IMR-90 (cell line): Measurements from ENCODE around the gene IWS1. TPM values are rescaled to one million over a fixed set of nuclear protein-coding genes. Genes with fewer than 3 reads are reported as not detected.

Experiments
- ATAC-seq: fragments of 200-7000 bp; cut with Tn5 transposase; 2 replicates; pipeline ENCODE4 v1.9.1; 2020; ENCODE audit warnings: low read depth, mild to moderate bottlenecking, moderate library complexity
- BruUV-seq: library from RNA; stranded (reverse); fragments of 400-500 nt; replicated peaks from 2 replicates; lab custom pipeline; 2021; lab: Mats Ljungman, UMichigan
- CTCF ChIA-PET: fragments of 300-600 bp; formaldehyde crosslinking; extraction: SDS; loops from one replicate; lab custom pipeline; 2021; ENCODE audit warnings: antibody characterized with exemption; lab: Yijun Ruan, JAX
- POLR2A ChIA-PET: fragments of 300-600 bp; sonication (Branson Sonifier 250); formaldehyde crosslinking; loops from one replicate; lab custom pipeline; 2022; ENCODE audit warnings: antibody characterized with exemption; ENCODE audit not compliant: unreplicated experiment; lab: Charles Lee
- DNase-seq: peaks from one replicate; pipeline ENCODE4 v3.0.0; 2013
- H2AFZ ChIP-seq: replicated peaks from 2 replicates; pipeline ENCODE3; 2013; ENCODE audit warnings: low read length, mild to moderate bottlenecking; ENCODE audit not compliant: poor library complexity
- H2AK5ac ChIP-seq: 2 replicates; pipeline ENCODE4 v1.6.1; 2013; ENCODE audit warnings: low read depth, low read length, inconsistent platforms
- H2AK9ac ChIP-seq: replicated peaks from 2 replicates; pipeline ENCODE3; 2013; ENCODE audit warnings: mild to moderate bottlenecking, low read depth, low read length, moderate library complexity; ENCODE audit not compliant: poor library complexity
- H2BK120ac ChIP-seq: 2 replicates; pipeline ENCODE4 v1.6.1; 2013; ENCODE audit warnings: low read depth, low read length, inconsistent platforms
- H2BK15ac ChIP-seq: 3 replicates; pipeline ENCODE4 v1.6.1; 2013; ENCODE audit warnings: low read depth, low read length, inconsistent platforms
- H2BK20ac ChIP-seq: 2 replicates; pipeline ENCODE4 v1.6.1; 2013; ENCODE audit warnings: low read depth, mild to moderate bottlenecking, inconsistent platforms, low read length, moderate library complexity
- H2BK5ac ChIP-seq: 2 replicates; pipeline ENCODE4 v1.6.1; 2013; ENCODE audit warnings: mild to moderate bottlenecking, low read depth, low read length, inconsistent platforms; ENCODE audit not compliant: poor library complexity, severe bottlenecking
- H3K14ac ChIP-seq: replicated peaks from 2 replicates; pipeline ENCODE4 v1.6.1; 2013; ENCODE audit warnings: low read depth, low read length, inconsistent platforms
- H3K18ac ChIP-seq: 2 replicates; pipeline ENCODE4 v1.6.1; 2013; ENCODE audit warnings: low read depth, low read length, control low read depth
- H3K23ac ChIP-seq: 2 replicates; pipeline ENCODE4 v1.6.1; 2013; ENCODE audit warnings: low read depth, low read length, inconsistent platforms
- H3K27ac ChIP-seq: 2 replicates; pipeline ENCODE4 v1.5.1; 2013; ENCODE audit warnings: mild to moderate bottlenecking, control low read depth, low read length; ENCODE audit not compliant: insufficient read depth
- H3K27me3 ChIP-seq: 2 replicates; pipeline ENCODE4 v1.6.1; 2013; ENCODE audit warnings: low read length; ENCODE audit not compliant: control insufficient read depth, insufficient read depth
- H3K36me3 ChIP-seq: 2 replicates; pipeline ENCODE4 v1.6.1; 2013; ENCODE audit warnings: low read length, mixed read lengths; ENCODE audit not compliant: control insufficient read depth, insufficient read depth
- H3K4ac ChIP-seq: 2 replicates; pipeline ENCODE4 v1.6.1; 2013; ENCODE audit warnings: low read depth, low read length, inconsistent platforms
- H3K4me1 ChIP-seq: 2 replicates; pipeline ENCODE4 v1.6.1; 2013; ENCODE audit warnings: low read length, mixed read lengths; ENCODE audit not compliant: control insufficient read depth, insufficient read depth
- H3K4me2 ChIP-seq: 2 replicates; pipeline ENCODE4 v1.6.1; 2013; ENCODE audit warnings: low read depth, mild to moderate bottlenecking, control low read depth, low read length, moderate library complexity
- H3K4me3 ChIP-seq: 2 replicates; pipeline ENCODE4 v1.5.1; 2013; ENCODE audit warnings: low read depth, mild to moderate bottlenecking, control low read depth, low read length, moderate library complexity; ENCODE audit not compliant: insufficient read depth
- H3K56ac ChIP-seq: 2 replicates; pipeline ENCODE4 v1.6.1; 2013; ENCODE audit warnings: low read length, inconsistent platforms; ENCODE audit not compliant: insufficient read depth; ENCODE audit errors: extremely low read depth
- H3K79me1 ChIP-seq, 2 experiments: 2 replicates each; pipeline ENCODE4 v1.6.1; 2013; ENCODE audit warnings: low read length in 2 of 2, inconsistent platforms in 1 of 2, low read depth in 1 of 2
- H3K9ac ChIP-seq: 2 replicates; pipeline ENCODE4 v1.6.1; 2013; ENCODE audit warnings: low read depth, low read length, control low read depth
- H3K9me1 ChIP-seq: 2 replicates; pipeline ENCODE4 v1.6.1; 2013; ENCODE audit warnings: low read length, inconsistent platforms; ENCODE audit not compliant: insufficient read depth
- H3K9me3 ChIP-seq: 2 replicates; pipeline ENCODE4 v1.6.1; 2013; ENCODE audit warnings: low read length; ENCODE audit not compliant: control insufficient read depth, insufficient read depth
- H4K20me1 ChIP-seq: 2 replicates; pipeline ENCODE4 v1.6.1; 2013; ENCODE audit warnings: low read length, inconsistent platforms; ENCODE audit not compliant: insufficient read depth
- H4K5ac ChIP-seq: 2 replicates; pipeline ENCODE4 v1.6.1; 2013; ENCODE audit warnings: mild to moderate bottlenecking, low read depth, low read length, control low read depth
- H4K8ac ChIP-seq, 2 experiments: 2 replicates each; pipeline ENCODE4 v1.6.1; 2013; ENCODE audit warnings: low read depth in 2 of 2, low read length in 2 of 2, control low read depth in 1 of 2, inconsistent platforms in 1 of 2
- H4K91ac ChIP-seq: 2 replicates; pipeline ENCODE4 v1.6.1; 2013; ENCODE audit warnings: low read depth, low read length, inconsistent platforms; ENCODE audit not compliant: insufficient read depth
- BHLHE40 ChIP-seq: fragments of 150-350 bp; IDR thresholded peaks from 2 replicates; pipeline ENCODE4 v1.6.1; 2016; ENCODE audit warnings: mild to moderate bottlenecking, low read depth, low read length
- CEBPB ChIP-seq: IDR thresholded peaks from 2 replicates; pipeline ENCODE4 v1.6.1; 2012; ENCODE audit warnings: low read depth, low read length, improper control_type of control experiment
- CHD1 ChIP-seq: IDR thresholded peaks from 2 replicates; pipeline ENCODE4 v1.6.1; 2012; ENCODE audit warnings: low read depth, low read length, improper control_type of control experiment
- CTCF ChIP-seq: conservative IDR thresholded peaks from 2 replicates; pipeline ENCODE4 v1.5.1; 2012; ENCODE audit warnings: mild to moderate bottlenecking, low read depth, low read length, improper control_type of control experiment
- ELK1 ChIP-seq: fragments of 150-350 bp; IDR thresholded peaks from 2 replicates; pipeline ENCODE4 v1.6.1; 2016; ENCODE audit warnings: low read depth, mild to moderate bottlenecking, low read length, moderate library complexity, borderline replicate concordance
- FOS ChIP-seq: fragments of 150-350 bp; IDR thresholded peaks from 2 replicates; pipeline ENCODE4 v1.6.1; 2016; ENCODE audit warnings: low read depth, low read length
- MAZ ChIP-seq: IDR thresholded peaks from 2 replicates; pipeline ENCODE4 v1.6.1; 2012; ENCODE audit warnings: low read depth, mild to moderate bottlenecking, low read length, improper control_type of control experiment, moderate library complexity, borderline replicate concordance
- MXI1 ChIP-seq: IDR thresholded peaks from 2 replicates; pipeline ENCODE4 v1.6.1; 2012; ENCODE audit warnings: low read depth, mild to moderate bottlenecking, low read length, moderate library complexity, borderline replicate concordance
- NFE2L2 ChIP-seq: fragments of 150-350 bp; IDR thresholded peaks from 2 replicates; pipeline ENCODE4 v1.6.1; 2016; ENCODE audit warnings: low read depth, mild to moderate bottlenecking, low read length
- POLR2A ChIP-seq: IDR thresholded peaks from 2 replicates; pipeline ENCODE4 v1.6.1; 2012; ENCODE audit warnings: mild to moderate bottlenecking, low read depth, low read length
- RAD21 ChIP-seq: IDR thresholded peaks from 2 replicates; pipeline ENCODE4 v1.6.1; 2012; ENCODE audit warnings: low read length, improper control_type of control experiment
- RCOR1 ChIP-seq: IDR thresholded peaks from 2 replicates; pipeline ENCODE4 v1.6.1; 2012; ENCODE audit warnings: mild to moderate bottlenecking, low read length, improper control_type of control experiment; ENCODE audit not compliant: insufficient replicate concordance
- RFX5 ChIP-seq: IDR thresholded peaks from 2 replicates; pipeline ENCODE4 v1.8.0; 2012; ENCODE audit warnings: low read depth, mild to moderate bottlenecking, low read length, moderate library complexity
- SMC3 ChIP-seq: fragments of 150-350 bp; IDR thresholded peaks from 2 replicates; pipeline ENCODE4 v1.6.1; 2016; ENCODE audit warnings: low read depth, mild to moderate bottlenecking, antibody characterized with exemption, low read length, moderate library complexity
- WGBS, 2 experiments: methylation state at CpG; one replicate each; pipeline versions ENCODE4 v1.1.5 to v1.1.7; 2013; ENCODE audit warnings: missing lambda C conversion rate in 2 of 2; ENCODE audit not compliant: insufficient read length in 1 of 2; ENCODE audit errors: extremely low coverage in 2 of 2; 5-methylcytosine and 5-hydroxymethylcytosine counted together
- dilution Hi-C: fragments of 300-500 bp; cut with HindIII; formaldehyde crosslinking; loops from one replicate; pipeline ENCODE4 v1.14.3; 2018; ENCODE audit warnings: low sequenced_read_pairs; ENCODE audit not compliant: unreplicated experiment
- in situ Hi-C: fragments of 300-500 bp; cut with MboI; formaldehyde crosslinking; loops from 3 replicates; pipeline ENCODE4 v1.14.3; 2019; ENCODE audit warnings: low sequenced_read_pairs, inconsistent platforms, mixed read lengths
- intact Hi-C: fragments of 100-400 bp; cut with micrococcal nuclease; formaldehyde crosslinking; loops from 2 replicates; pipeline ENCODE4 v1.10.0; 2022
- polyA plus RNA-seq, 3 experiments: library from polyadenylated mRNA; depleted of rRNA; stranded (reverse); fragments of >200 nt; gene quantifications; 2 replicates each; pipeline ENCODE4 v1.2.3, GENCODE V29; 2012; ENCODE audit warnings: low replicate concordance in 1 of 3
- total RNA-seq: library from RNA; depleted of rRNA; stranded (reverse); fragments of >200 nt; gene quantifications from 2 replicates; pipeline ENCODE4 v1.2.3, GENCODE V29; 2012
- TF ChIP-seq, protein P1 (sequence below): fragments of 150-350 bp; IDR thresholded peaks from 2 replicates; pipeline ENCODE4 v1.6.1; 2017; ENCODE audit warnings: mild to moderate bottlenecking, antibody characterized with exemption, low read length, low read depth

IWS1 gene
- total and polyA plus RNA-seq, 2 of the 4 experiments (the other 2 are of a cell fraction) = 31.5 to 52.5 TPM

DNA sequence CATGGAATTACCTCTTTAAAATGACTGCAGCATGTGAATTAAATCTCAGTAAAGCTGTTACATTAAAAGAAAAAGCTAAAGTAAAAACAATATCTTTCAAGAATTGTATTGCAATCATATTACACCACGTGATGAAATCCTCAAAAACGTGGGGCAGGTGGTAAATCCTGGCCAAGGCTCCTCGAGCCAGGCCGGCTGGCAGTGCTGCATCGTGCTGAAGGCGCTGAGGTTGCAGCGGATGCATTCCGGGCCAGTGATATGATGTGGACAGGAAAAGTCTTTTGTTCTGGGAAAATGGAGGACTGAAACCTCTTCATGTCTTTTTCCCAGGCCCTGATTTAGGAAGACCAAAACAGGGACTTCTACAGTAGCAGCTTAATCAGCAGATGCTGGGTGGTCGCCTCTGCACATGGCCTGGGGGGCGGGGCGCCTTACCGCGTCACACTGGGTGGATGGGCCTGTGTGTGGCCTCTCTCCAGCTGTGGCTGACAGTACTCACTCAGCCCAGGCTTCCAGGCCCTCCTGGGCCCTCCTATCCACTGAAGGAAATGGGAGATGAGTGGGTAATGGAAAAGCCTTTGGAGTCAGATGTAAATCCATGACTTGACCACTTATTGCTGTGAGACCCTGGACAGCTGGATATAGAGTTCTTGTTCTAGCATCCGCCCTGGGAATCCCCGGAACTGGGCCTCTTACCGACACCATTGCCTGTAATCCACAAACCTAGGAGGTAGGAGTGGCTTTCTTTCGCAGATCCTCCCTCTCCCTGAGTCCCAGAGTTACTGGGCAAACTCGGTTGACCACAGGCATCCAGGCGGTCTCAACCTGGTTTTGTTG, 62.9 kb downstream of the IWS1 start:
- Histone ChIP-seq H3K27ac (no peak overlapping the region), H2AK9ac (peak overlapping the region; percentile 71), H3K4me3 (no peak overlapping the region), H3K23ac (no peak overlapping the region), H2AK5ac (no peak overlapping the region), H4K91ac (no peak overlapping the region), H2BK15ac (no peak overlapping the region), H2AFZ (no peak overlapping the region), H3K14ac (no peak overlapping the region; the same call in 1 of the 2 replicates), H3K4me2 (no peak overlapping the region), H2BK120ac (no peak overlapping the region), H4K8ac (no peak overlapping the region), H3K4ac (no peak overlapping the region), H3K56ac (no peak overlapping the region), H4K5ac (no peak overlapping the region), H3K18ac (no peak overlapping the region), H3K36me3 (no peaks in the 10 kb centered on the region), H2BK20ac (no peak overlapping the region), H4K20me1 (no peaks in the 10 kb centered on the region), H3K9me1 (no peaks in the 10 kb centered on the region), H3K9ac (no peak overlapping the region), H2BK5ac (no peak overlapping the region), H3K27me3 (no peaks in the 10 kb centered on the region), H3K79me1 (no peaks in the 10 kb centered on the region), H3K4me1 (no peaks in the 10 kb centered on the region), H3K9me3 (no peaks in the 10 kb centered on the region)
- 60% methylated on average over 4 of the region's 19 CpGs; no CpG with 5 or more reads in 1 of the 2 experiments for WGBS, 2 experiments
- BruUV-seq = no TSS peak
- in situ Hi-C loops = no loop called here
- ATAC-seq (no peak), DNase-seq (no peak)
- intact Hi-C loops = no loop called here
- POLR2A ChIA-PET = interaction anchor here (0.6 kb wide), 1 partner anchor 170 kb away, joined by 3 read pairs; no protein-coding TSS in a partner anchor
- dilution Hi-C loops = no loop called here
- CTCF ChIA-PET = no interaction called here
- no peak for TF ChIP-seq MXI1
- no peak for TF ChIP-seq CTCF
- no peak for TF ChIP-seq CEBPB
- TF ChIP-seq, protein P1, sequence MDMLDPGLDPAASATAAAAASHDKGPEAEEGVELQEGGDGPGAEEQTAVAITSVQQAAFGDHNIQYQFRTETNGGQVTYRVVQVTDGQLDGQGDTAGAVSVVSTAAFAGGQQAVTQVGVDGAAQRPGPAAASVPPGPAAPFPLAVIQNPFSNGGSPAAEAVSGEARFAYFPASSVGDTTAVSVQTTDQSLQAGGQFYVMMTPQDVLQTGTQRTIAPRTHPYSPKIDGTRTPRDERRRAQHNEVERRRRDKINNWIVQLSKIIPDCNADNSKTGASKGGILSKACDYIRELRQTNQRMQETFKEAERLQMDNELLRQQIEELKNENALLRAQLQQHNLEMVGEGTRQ = no peak
- TF ChIP-seq CHD1 = no peak
- TF ChIP-seq FOS = no peak
- no peak for TF ChIP-seq SMC3
- no peak for TF ChIP-seq BHLHE40
- TF ChIP-seq POLR2A = no peak
- no peak for TF ChIP-seq RFX5
- no peak for TF ChIP-seq ELK1
- TF ChIP-seq NFE2L2 = no peak
- no peak for TF ChIP-seq RAD21
- TF ChIP-seq MAZ = no peak
- TF ChIP-seq RCOR1 = no peak
